Stimulated activated naive CD8-positive, alpha-beta T cell treated with anti-CD3 and anti-CD28 coated beads, Interleukin-15, amount 100 ng/mL, for 72 hours (primary cell): Measurements from ENCODE around the gene HSD17B2.
"Not testable (repeated sequence)": the region's sequence is repeated elsewhere in the genome, so short reads cannot be mapped to it uniquely, and the experiment has no call there.

Source experiments
- ATAC-seq: fragments of 150-1000 bp; cut with Tn5 transposase; 2 replicates; pipeline ENCODE4 v1.10.0; 2021; ENCODE audit warnings: mild to moderate bottlenecking, moderate library complexity
- DNase-seq, 2 donors: peaks; one replicate each; pipeline ENCODE4 v3.0.0; 2021 to 2022
- H3K27ac Mint-ChIP-seq, 2 donors: one replicate each; pipeline ENCODE4 v1.8.0; 2022; ENCODE audit warnings: mild to moderate bottlenecking in 2 of 2, mixed read lengths in 2 of 2, moderate library complexity in 2 of 2
- H3K27me3 Mint-ChIP-seq: one replicate; pipeline ENCODE4 v1.8.0; 2022; ENCODE audit warnings: mixed read lengths
- H3K4me1 Mint-ChIP-seq: one replicate; pipeline ENCODE4 v1.8.0; 2022; ENCODE audit warnings: mild to moderate bottlenecking, mixed read lengths
- H3K4me3 Mint-ChIP-seq, 2 donors: one replicate each; pipeline ENCODE4 v1.8.0; 2022; ENCODE audit warnings: mild to moderate bottlenecking in 2 of 2, mixed read lengths in 2 of 2, moderate library complexity in 1 of 2
- H3K9me3 Mint-ChIP-seq, 2 donors: one replicate each; pipeline ENCODE4 v1.8.0; 2022; ENCODE audit warnings: mixed read lengths in 2 of 2

The HSD17B2 gene

GRCh38 chr16:82108774-82109173 lies 73.7 kb downstream of the HSD17B2 start:
- H3K27me3 Mint-ChIP-seq, result peaks cover 9% of the 10 kb centered on the region
- H3K4me3 Mint-ChIP-seq, result no peak overlapping the region
- H3K9me3 Mint-ChIP-seq, result no peaks in the 10 kb centered on the region
- DNase-seq (no peak), ATAC-seq (no peak)
- H3K4me1 Mint-ChIP-seq, result peaks cover 11% of the 10 kb centered on the region
- peak overlapping the region in 1 of 2 donors; percentile 16 for H3K27ac Mint-ChIP-seq

- not testable (repeated sequence) for H3K4me3 Mint-ChIP-seq, DNase-seq, ATAC-seq, H3K27me3 Mint-ChIP-seq, H3K27ac Mint-ChIP-seq, H3K9me3 Mint-ChIP-seq
- H3K4me1 Mint-ChIP-seq, result peaks cover 11% of the 10 kb centered on the region
These were observed 74.2 kb downstream of the HSD17B2 start for GRCh38 chr16:82109266-82109665.

- peaks cover 9% of the 10 kb centered on the region for H3K27me3 Mint-ChIP-seq
- ATAC-seq (no peak), DNase-seq (no peak)
- no peak overlapping the region for H3K27ac Mint-ChIP-seq
- H3K4me1 Mint-ChIP-seq, result peaks cover 11% of the 10 kb centered on the region
- H3K4me3 Mint-ChIP-seq, result no peak overlapping the region
- H3K9me3 Mint-ChIP-seq, result no peaks in the 10 kb centered on the region
These were observed 76.9 kb downstream of the HSD17B2 start for GRCh38 chr16:82111944-82112343.

GRCh38 chr16:82113741-82114140 lies 78.7 kb downstream of the HSD17B2 start:
- no peak for DNase-seq
- Mint-ChIP-seq H3K4me1 (peaks cover 9% of the 10 kb centered on the region), H3K27ac (no peak overlapping the region), H3K9me3 (no peaks in the 10 kb centered on the region), H3K4me3 (no peak overlapping the region), H3K27me3 (peaks cover 7% of the 10 kb centered on the region)
- no peak for ATAC-seq

GRCh38 chr16:82116535-82116934 lies 81.5 kb downstream of the HSD17B2 start:
- Mint-ChIP-seq H3K27ac (no peak overlapping the region), H3K4me3 (no peak overlapping the region), H3K9me3 (no peaks in the 10 kb centered on the region), H3K27me3 (no peaks in the 10 kb centered on the region), H3K4me1 (no peaks in the 10 kb centered on the region)
- DNase-seq (no peak), ATAC-seq (no peak)

DNA sequence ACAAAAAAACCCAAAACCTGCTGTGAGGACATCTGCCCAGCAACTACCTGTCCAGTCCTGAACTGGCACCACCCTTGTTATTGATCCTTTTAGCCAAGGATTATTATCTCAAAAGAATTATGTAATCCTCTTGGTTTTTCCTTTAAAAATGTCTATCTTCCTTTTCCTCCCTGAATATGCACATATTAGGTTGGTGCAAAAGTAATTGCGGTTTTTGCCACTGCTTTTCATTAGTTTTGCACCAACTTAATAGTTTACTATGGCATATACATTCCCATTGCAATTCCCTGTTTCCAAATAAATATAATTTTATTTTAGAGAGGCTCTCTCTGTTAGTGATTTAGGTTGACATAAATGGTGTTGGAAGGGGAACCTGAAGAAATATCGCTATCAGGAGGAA lies 83.7 kb downstream of the HSD17B2 start:
- DNase-seq (no peak), ATAC-seq (no peak)
- Mint-ChIP-seq H3K27me3 (no peaks in the 10 kb centered on the region), H3K9me3 (no peaks in the 10 kb centered on the region), H3K4me1 (no peaks in the 10 kb centered on the region), H3K27ac (no peak overlapping the region), H3K4me3 (no peak overlapping the region)

- ATAC-seq (no peak), DNase-seq (no peak)
- no peaks in the 10 kb centered on the region for H3K9me3 Mint-ChIP-seq
- no peaks in the 10 kb centered on the region for H3K27me3 Mint-ChIP-seq
- H3K27ac Mint-ChIP-seq, result no peak overlapping the region
- H3K4me1 Mint-ChIP-seq, result no peaks in the 10 kb centered on the region
- H3K4me3 Mint-ChIP-seq, result no peak overlapping the region
These were observed 84.4 kb downstream of the HSD17B2 start for GRCh38 chr16:82119405-82119804.

GRCh38 chr16:82124651-82125050 lies 89.6 kb downstream of the HSD17B2 start:
- H3K4me1 Mint-ChIP-seq, result no peaks in the 10 kb centered on the region

GRCh38 chr16:82129881-82130280 lies 94.8 kb downstream of the HSD17B2 start:
- Mint-ChIP-seq H3K27ac (no peak overlapping the region), H3K27me3 (peaks cover 5% of the 10 kb centered on the region), H3K4me1 (peaks cover 19% of the 10 kb centered on the region), H3K9me3 (peaks cover 0 to 6% of the 10 kb centered on the region in 2 donors), H3K4me3 (no peak overlapping the region)
- DNase-seq (no peak), ATAC-seq (no peak)

More at GRCh38 chr16:82124651-82125050, 89.6 kb downstream of the HSD17B2 start:
- H3K27ac Mint-ChIP-seq, result no peak overlapping the region
- H3K9me3 Mint-ChIP-seq, result peaks cover 0 to 6% of the 10 kb centered on the region in 2 donors
- no peak overlapping the region for H3K4me3 Mint-ChIP-seq
- ATAC-seq, result no peak
- H3K27me3 Mint-ChIP-seq, result peaks cover 8% of the 10 kb centered on the region
- no peak for DNase-seq

DNA sequence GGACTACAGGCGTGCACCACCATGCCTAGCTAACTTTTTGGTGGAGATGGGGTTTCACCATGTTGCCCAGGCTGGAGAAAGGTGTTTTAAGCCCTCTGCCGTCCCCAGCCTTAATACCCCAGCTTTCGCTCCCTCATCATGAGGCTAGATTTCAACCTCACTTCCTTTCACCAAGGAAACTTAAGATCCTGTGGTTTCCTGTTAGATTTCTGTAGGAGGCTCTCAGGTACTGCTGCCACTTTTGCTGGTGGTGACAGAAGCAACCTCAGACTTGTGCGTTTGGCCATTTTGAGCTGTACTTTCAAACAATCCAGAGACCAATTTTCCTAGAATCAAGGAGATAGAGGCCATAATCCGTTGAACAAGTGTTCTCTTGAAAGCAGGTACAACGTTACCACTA lies 98.7 kb downstream of the HSD17B2 start:
- ATAC-seq (peak; percentile 95), DNase-seq (peak; percentile 10 to 28)
- Mint-ChIP-seq H3K9me3 (no peaks in the 10 kb centered on the region), H3K4me3 (peak overlapping the region in 1 of 2 donors; percentile 35), H3K4me1 (peaks cover 19% of the 10 kb centered on the region), H3K27me3 (no peaks in the 10 kb centered on the region), H3K27ac (no peak overlapping the region)

DNA sequence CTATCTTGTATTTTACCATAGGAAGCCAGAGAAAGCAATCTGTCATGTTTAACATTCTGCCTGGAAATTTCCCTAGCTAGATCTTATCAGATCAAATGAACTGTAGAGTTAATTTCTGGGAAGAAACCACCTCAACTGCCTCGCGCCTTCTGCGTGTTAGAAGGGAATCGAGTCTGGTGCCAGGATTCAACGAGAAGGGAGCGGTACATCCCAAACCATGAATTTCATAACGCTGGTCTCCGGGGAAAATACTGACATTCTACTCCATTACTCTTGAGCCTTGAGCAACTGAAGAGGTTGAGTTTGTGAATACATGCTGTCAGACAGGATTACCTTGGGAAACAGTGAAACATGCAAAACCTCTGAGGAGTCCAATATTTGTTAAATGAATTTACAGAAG lies 99.8 kb downstream of the HSD17B2 start:
- DNase-seq (no peak), ATAC-seq (no peak)
- H3K27ac Mint-ChIP-seq, result no peak overlapping the region
- no peaks in the 10 kb centered on the region for H3K9me3 Mint-ChIP-seq
- peaks cover 19% of the 10 kb centered on the region for H3K4me1 Mint-ChIP-seq
- no peaks in the 10 kb centered on the region for H3K27me3 Mint-ChIP-seq
- no peak overlapping the region for H3K4me3 Mint-ChIP-seq

DNA sequence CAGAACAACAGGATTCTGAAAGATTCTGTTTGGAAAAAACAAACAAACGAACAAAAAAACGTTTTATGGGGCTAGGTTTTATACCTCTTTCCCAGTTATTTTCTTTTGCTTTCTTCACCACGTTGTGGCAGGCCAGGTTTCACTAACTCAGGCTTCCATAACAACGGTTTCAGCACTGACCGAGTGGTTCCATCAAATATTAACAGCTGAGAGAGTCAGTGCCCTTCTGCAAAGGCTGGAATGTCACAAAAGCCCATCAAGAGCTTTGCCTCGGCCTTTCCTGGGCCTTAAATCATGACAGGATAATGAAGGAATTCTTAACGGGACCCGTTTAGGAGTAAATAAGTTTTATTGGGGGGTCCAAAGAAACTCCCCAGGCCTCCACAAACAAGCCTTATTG lies 100.8 kb downstream of the HSD17B2 start:
- Mint-ChIP-seq H3K9me3 (no peaks in the 10 kb centered on the region), H3K4me3 (no peak overlapping the region), H3K27me3 (no peaks in the 10 kb centered on the region), H3K27ac (no peak overlapping the region), H3K4me1 (peaks cover 19% of the 10 kb centered on the region)
- no peak for DNase-seq
- ATAC-seq, result no peak

GRCh38 chr16:82136956-82137821 lies 102.1 kb downstream of the HSD17B2 start:
- no peak overlapping the region for H3K4me3 Mint-ChIP-seq
- no peak overlapping the region for H3K27ac Mint-ChIP-seq
- no peaks in the 10 kb centered on the region for H3K9me3 Mint-ChIP-seq
- no peak for DNase-seq
- no peak for ATAC-seq
- no peaks in the 10 kb centered on the region for H3K27me3 Mint-ChIP-seq
- H3K4me1 Mint-ChIP-seq, result peaks cover 19% of the 10 kb centered on the region

DNA sequence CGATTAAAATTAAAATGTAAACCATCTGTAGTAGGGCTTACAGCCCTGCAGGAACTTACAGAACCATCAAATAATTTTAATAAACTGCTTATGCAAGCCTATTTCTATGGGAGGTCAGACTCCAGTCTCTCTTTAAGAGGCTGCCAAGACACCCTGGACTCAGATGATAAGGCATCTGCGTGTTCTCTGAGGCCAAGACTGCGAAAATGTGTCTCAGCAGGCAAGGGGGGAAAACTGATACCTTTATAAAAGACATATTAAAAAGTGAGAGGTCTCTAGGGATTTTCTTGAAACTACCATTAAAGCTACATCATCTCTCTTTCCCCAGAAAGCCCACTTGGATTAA lies 102.7 kb downstream of the HSD17B2 start:
- no peak for ATAC-seq
- Mint-ChIP-seq H3K27me3 (no peaks in the 10 kb centered on the region), H3K9me3 (no peaks in the 10 kb centered on the region), H3K4me3 (no peak overlapping the region), H3K4me1 (peaks cover 19% of the 10 kb centered on the region), H3K27ac (no peak overlapping the region)
- DNase-seq, result no peak

GRCh38 chr16:82138478-82139285 lies 103.6 kb downstream of the HSD17B2 start:
- no peaks in the 10 kb centered on the region for H3K9me3 Mint-ChIP-seq
- H3K27me3 Mint-ChIP-seq, result no peaks in the 10 kb centered on the region
- no peak for ATAC-seq
- no peak for DNase-seq
- H3K27ac Mint-ChIP-seq, result peak overlapping the region; percentile 26 to 90
- H3K4me3 Mint-ChIP-seq, result peak overlapping the region; percentile 57 to 65
- H3K4me1 Mint-ChIP-seq, result peaks cover 12% of the 10 kb centered on the region

GRCh38 chr16:82139286-82139571 lies 104.2 kb downstream of the HSD17B2 start:
- H3K4me3 Mint-ChIP-seq, result peak overlapping the region; percentile 57 to 65
- peak in 1 of 2 donors; percentile 11 for DNase-seq
- not testable (repeated sequence) for H3K27me3 Mint-ChIP-seq, ATAC-seq, H3K4me1 Mint-ChIP-seq, H3K9me3 Mint-ChIP-seq
- H3K27ac Mint-ChIP-seq, result peak overlapping the region; percentile 26 to 90
